T47D (cell line): ENCODE measurements around the gene KIF20A.

Experiments used
- DNase-seq, 2 experiments: peaks; one replicate each; pipeline versions ENCODE4 v3.0.0 to v3.0.0-alpha.2; 2011 to 2012; ENCODE audit warnings: low read depth in 1 of 2, low spot score in 1 of 2
- JUND ChIP-seq: IDR thresholded peaks from 2 replicates; pipeline ENCODE4 v1.6.1; 2012; ENCODE audit warnings: low read depth
- in situ Hi-C: cut with HindIII; loops from 2 replicates; pipeline ENCODE4 v1.10.0; 2016; ENCODE audit warnings: low sequenced_read_pairs, low pct_unique_long_range_greater_than_20kb

KIF20A gene

GRCh38 chr5:138210985-138211384 is 32.1 kb downstream of the KIF20A start:
- in situ Hi-C loops: no loop called here
- no peak for DNase-seq
- no peak for TF ChIP-seq JUND

GRCh38 chr5:138212828-138213160 is 33.9 kb downstream of the KIF20A start:
- DNase-seq: peak in 1 of 2 experiments; percentile 19
- TF ChIP-seq JUND: no peak
- in situ Hi-C loops: no loop called here

- no peak for TF ChIP-seq JUND
- DNase-seq: peak; percentile 97 to 99
- in situ Hi-C loops: no loop called here
These were observed 34.5 kb downstream of the KIF20A start, which contains the start of gene CDC23 for GRCh38 chr5:138213161-138214029. CDC23 (minus strand) TSS chr5:138213323; CDS start chr5:138213312, 11 bp downstream.

GRCh38 chr5:138216799-138217198 is 37.9 kb downstream of the KIF20A start:
- no peak for DNase-seq
- in situ Hi-C loops: no loop called here
- no peak for TF ChIP-seq JUND

- no peak for TF ChIP-seq JUND
- DNase-seq: no peak
- in situ Hi-C loops: no loop called here
These were observed 44.6 kb downstream of the KIF20A start for GRCh38 chr5:138223532-138223931.

GRCh38 chr5:138224712-138225111 is 45.8 kb downstream of the KIF20A start:
- in situ Hi-C loops: no loop called here
- DNase-seq: no peak
- no peak for TF ChIP-seq JUND

GRCh38 chr5:138226910-138227309 is 48.0 kb downstream of the KIF20A start:
- no peak for DNase-seq
- TF ChIP-seq JUND: no peak
- in situ Hi-C loops: no loop called here

- TF ChIP-seq JUND: no peak
- in situ Hi-C loops: no loop called here
These were observed 50.5 kb downstream of the KIF20A start for GRCh38 chr5:138229387-138229786.

GRCh38 chr5:138230261-138230660 is 51.3 kb downstream of the KIF20A start:
- DNase-seq: no peak
- no peak for TF ChIP-seq JUND
- in situ Hi-C loops: no loop called here

More at GRCh38 chr5:138229387-138229786, 50.5 kb downstream of the KIF20A start:
- no peak for DNase-seq

- in situ Hi-C loops: no loop called here
- no peak for TF ChIP-seq JUND
- DNase-seq: peak in 1 of 2 experiments; percentile 36
These were observed 52.2 kb downstream of the KIF20A start for GRCh38 chr5:138230981-138231589.

- no peak for DNase-seq
- no peak for TF ChIP-seq JUND
- in situ Hi-C loops: no loop called here
These were observed 54.4 kb downstream of the KIF20A start for GRCh38 chr5:138233280-138233679.

- no peak for DNase-seq
- no peak for TF ChIP-seq JUND
- in situ Hi-C loops: no loop called here
These were observed 55.7 kb downstream of the KIF20A start for GRCh38 chr5:138234651-138235050.
